Tibial artery (tissue), 4 donors: ENCODE results near the gene WNT9B.

ENCODE experiments used
- DNase-seq, 2 donors: peaks; one replicate each; pipeline ENCODE4 v3.0.0-alpha.2; 2019
- H3K27ac ChIP-seq, 2 donors: fragments of 200-600 bp; sonication (generic) in 1 of 2; 1 replicate in 1 of 2; 2 replicates in 1 of 2; pipeline ENCODE4 v1.5.1; 2018 to 2019; ENCODE audit warnings: mild to moderate bottlenecking in 1 of 2
- H3K27me3 ChIP-seq, 2 donors: fragments of 200-600 bp; sonication (generic) in 1 of 2; one replicate each; pipeline versions ENCODE4 v1.5.1 to v1.6.0; 2016 to 2019
- H3K36me3 ChIP-seq, 3 donors: fragments of 200-600 bp; sonication (generic) in 2 of 3; one replicate each; pipeline ENCODE4 v1.5.1; 2016 to 2019; ENCODE audit warnings: mild to moderate bottlenecking in 2 of 3
- H3K4me1 ChIP-seq, 4 donors: fragments of 200-600 bp; sonication (generic) in 2 of 4; 1 replicate in 3 of 4; 2 replicates in 1 of 4; pipeline ENCODE4 v1.5.1; 2016 to 2019
- H3K4me3 ChIP-seq, 2 donors: fragments of 200-600 bp; sonication (generic) in 1 of 2; 1 replicate in 1 of 2; 2 replicates in 1 of 2; pipeline ENCODE4 v1.5.1; 2018 to 2019; ENCODE audit warnings: mild to moderate bottlenecking in 2 of 2
- H3K9me3 ChIP-seq, 3 donors: fragments of 200-600 bp; sonication (generic) in 1 of 3; one replicate each; pipeline ENCODE4 v1.5.1; 2016 to 2019
- CTCF ChIP-seq, 2 experiments: fragments of 200-600 bp in 1 of 2; fragments of 450-650 bp in 1 of 2; IDR thresholded peaks; one replicate each; pipeline ENCODE4 v1.5.1; 2017 to 2019; ENCODE audit warnings: antibody characterized with exemption in 2 of 2, mild to moderate bottlenecking in 1 of 2, moderate library complexity in 1 of 2
- intact Hi-C: fragments of 100-400 bp; cut with DNase I; formaldehyde crosslinking; loops from one replicate; pipeline ENCODE4 v1.15.0; 2023; ENCODE audit warnings: low total_unique reads

Gene WNT9B

GRCh38 chr17:46822388-46822921, 28.9 kb upstream of the WNT9B start:
- Histone ChIP-seq H3K4me3 (no peak overlapping the region), H3K27me3 (peaks cover 4 to 73% of the 10 kb centered on the region in 2 donors), H3K4me1 (peaks cover 0 to 24% (median 19%) of the 10 kb centered on the region in 4 donors), H3K27ac (no peak overlapping the region), H3K9me3 (no peaks in the 10 kb centered on the region), H3K36me3 (no peaks in the 10 kb centered on the region)
- no peak for TF ChIP-seq CTCF (IDR thresholded peaks at IDR 0.05)
- DNase-seq = no peak
- intact Hi-C loops = no loop called here

- Histone ChIP-seq H3K27me3 (peaks cover 4 to 68% of the 10 kb centered on the region in 2 donors), H3K4me3 (no peak overlapping the region), H3K9me3 (no peaks in the 10 kb centered on the region), H3K27ac (no peak overlapping the region), H3K36me3 (no peaks in the 10 kb centered on the region), H3K4me1 (peaks cover 0 to 18% (median 12%) of the 10 kb centered on the region in 4 donors)
- no peak for TF ChIP-seq CTCF (IDR thresholded peaks at IDR 0.05)
- intact Hi-C loops = no loop called here
- DNase-seq = no peak
Observed at GRCh38 chr17:46823657-46824056, 27.7 kb upstream of the WNT9B start.

- DNase-seq = no peak
- H3K27me3 ChIP-seq = peaks cover 0 to 60% of the 10 kb centered on the region in 2 donors
- TF ChIP-seq CTCF (IDR thresholded peaks at IDR 0.05) = no peak
Observed at GRCh38 chr17:46826116-46826515, 25.3 kb upstream of the WNT9B start.

GRCh38 chr17:46827274-46827673, 24.1 kb upstream of the WNT9B start:
- no peaks in the 10 kb centered on the region for H3K4me1 ChIP-seq

More at GRCh38 chr17:46826116-46826515, 25.3 kb upstream of the WNT9B start:
- no peaks in the 10 kb centered on the region for H3K4me1 ChIP-seq
- no peak overlapping the region for H3K27ac ChIP-seq
- H3K36me3 ChIP-seq = no peaks in the 10 kb centered on the region
- intact Hi-C loops = no loop called here
- H3K4me3 ChIP-seq = no peak overlapping the region
- H3K9me3 ChIP-seq = no peaks in the 10 kb centered on the region

GRCh38 chr17:46831573-46832330, 19.6 kb upstream of the WNT9B start:
- Histone ChIP-seq H3K27ac (no peak overlapping the region), H3K4me3 (no peak overlapping the region), H3K27me3 (peaks cover 0 to 46% of the 10 kb centered on the region in 2 donors), H3K4me1 (no peaks in the 10 kb centered on the region), H3K9me3 (no peaks in the 10 kb centered on the region), H3K36me3 (no peaks in the 10 kb centered on the region)
- no peak for DNase-seq
- intact Hi-C loops = no loop called here
- TF ChIP-seq CTCF (IDR thresholded peaks at IDR 0.05) = no peak

More at GRCh38 chr17:46827274-46827673, 24.1 kb upstream of the WNT9B start:
- Histone ChIP-seq H3K27me3 (peaks cover 0 to 60% of the 10 kb centered on the region in 2 donors), H3K27ac (no peak overlapping the region), H3K36me3 (no peaks in the 10 kb centered on the region), H3K4me3 (no peak overlapping the region), H3K9me3 (no peaks in the 10 kb centered on the region)
- no peak for DNase-seq
- no peak for TF ChIP-seq CTCF (IDR thresholded peaks at IDR 0.05)
- intact Hi-C loops = no loop called here
